GM12878 (cell line): ENCODE results near the gene KRT34. TPM values are rescaled to one million over a fixed set of nuclear protein-coding genes. Genes with fewer than 3 reads are reported as not detected.

Experiments
- CREM ChIP-seq: IDR thresholded peaks from 2 replicates; pipeline ENCODE4 v1.6.1; 2014; ENCODE audit warnings: antibody characterized with exemption, low read depth
- EED ChIP-seq: sonication (generic); IDR thresholded peaks from 2 replicates; pipeline ENCODE4 v1.6.1; 2016; ENCODE audit warnings: antibody characterized with exemption, low read depth
- MEF2A ChIP-seq: IDR thresholded peaks from 2 replicates; pipeline ENCODE4 v1.6.1; 2011; ENCODE audit warnings: low read depth, mild to moderate bottlenecking, low read length, moderate library complexity; ENCODE audit not compliant: insufficient read depth
- NFYB ChIP-seq: IDR thresholded peaks from 2 replicates; pipeline ENCODE4 v1.6.1; 2011; ENCODE audit warnings: low read depth, mild to moderate bottlenecking, low read length, improper control_type of control experiment, moderate library complexity; ENCODE audit not compliant: insufficient read depth
- RBBP5 ChIP-seq: fragments of 200-600 bp; sonication (generic); conservative IDR thresholded peaks from 2 replicates; pipeline ENCODE4 v1.6.1; 2016
- SUZ12 ChIP-seq: fragments of 200-600 bp; sonication (generic); IDR thresholded peaks from one replicate; pipeline ENCODE4 v1.6.1; 2018; ENCODE audit warnings: antibody characterized with exemption, mild to moderate bottlenecking; ENCODE audit not compliant: unreplicated experiment
- YY1 ChIP-seq: IDR thresholded peaks from 2 replicates; pipeline ENCODE4 v1.6.1; 2011; ENCODE audit warnings: low read depth, mild to moderate bottlenecking, low read length
- polyA plus RNA-seq, 11 experiments: library from polyadenylated mRNA; depleted of rRNA in 4 of 11; unstranded in 6 of 11; stranded (reverse) in 5 of 11; fragments of >200 nt; fragmentation: Nextera tagmentation in 4 of 11; fragmentation: Illumina TruSeq in 1 of 11; extraction: Ambion mirVana in 4 of 11; extraction: Trizol in 1 of 11; gene quantifications; 1 replicate in 1 of 11; 2 replicates in 10 of 11; pipeline versions ENCODE4 v1.2.1 to v1.2.3, GENCODE V29; 2011 to 2016; ENCODE audit warnings: inconsistent platforms in 2 of 11, missing spikeins in 2 of 11, low read depth in 1 of 11
- total RNA-seq, 4 experiments: library from RNA; depleted of rRNA in 3 of 4; stranded (reverse); fragments of >200 nt in 3 of 4; fragmentation: Illumina TruSeq in 1 of 4; extraction: Trizol in 1 of 4; gene quantifications; 2 replicates each; pipeline versions ENCODE4 v1.2.1 to v1.2.3, GENCODE V29; 2013 to 2021
- TF ChIP-seq, protein P1 (sequence below): IDR thresholded peaks from 2 replicates; pipeline ENCODE4 v1.6.1; 2011; ENCODE audit warnings: borderline replicate concordance, low read depth, mild to moderate bottlenecking, moderate library complexity, mixed read lengths, low read length; ENCODE audit not compliant: insufficient read depth; ENCODE audit errors: extremely low read length
- TF ChIP-seq, protein P2 (sequence below): IDR thresholded peaks from 2 replicates; pipeline ENCODE4 v1.6.1; 2012; ENCODE audit warnings: low read length, inconsistent platforms
- TF ChIP-seq, protein P3 (sequence below): fragments of 450-650 bp; conservative IDR thresholded peaks from 2 replicates; pipeline ENCODE4 v1.6.1; 2017; ENCODE audit warnings: mild to moderate bottlenecking, moderate library complexity

KRT34 gene
- total and polyA plus RNA-seq, 10 of the 15 experiments (the other 5 are each of a cell fraction or from before 2014, with no cell fraction given): not detected

DNA sequence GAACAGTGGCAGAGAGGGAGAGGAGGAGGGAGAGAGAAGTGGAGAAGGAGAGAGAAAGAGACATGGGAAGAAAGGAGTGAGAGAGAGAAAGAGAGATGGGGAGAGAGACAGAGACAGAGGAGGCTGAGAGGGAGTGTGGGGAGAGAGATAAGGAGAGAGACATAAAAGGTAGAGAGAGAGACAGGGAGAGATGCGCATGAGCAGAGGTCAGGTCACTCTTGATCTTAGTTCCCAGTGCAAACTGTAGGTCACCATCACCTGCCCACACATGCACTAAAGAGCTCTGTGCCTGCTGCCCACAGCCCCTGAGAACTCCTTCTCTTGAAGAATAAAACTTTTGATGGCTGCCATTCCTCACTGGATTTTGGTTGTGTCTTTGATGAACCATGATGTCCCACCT is 46.4 kb downstream of the KRT34 start (continued):
- TF ChIP-seq MEF2A (no peak), NFYB (no peak), EED (no peak), RBBP5 (no peak), SUZ12 (no peak), YY1 (no peak), CREM (no peak)
- TF ChIP-seq, protein P1, sequence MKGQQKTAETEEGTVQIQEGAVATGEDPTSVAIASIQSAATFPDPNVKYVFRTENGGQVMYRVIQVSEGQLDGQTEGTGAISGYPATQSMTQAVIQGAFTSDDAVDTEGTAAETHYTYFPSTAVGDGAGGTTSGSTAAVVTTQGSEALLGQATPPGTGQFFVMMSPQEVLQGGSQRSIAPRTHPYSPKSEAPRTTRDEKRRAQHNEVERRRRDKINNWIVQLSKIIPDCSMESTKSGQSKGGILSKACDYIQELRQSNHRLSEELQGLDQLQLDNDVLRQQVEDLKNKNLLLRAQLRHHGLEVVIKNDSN: no peak
- TF ChIP-seq, protein P2, sequence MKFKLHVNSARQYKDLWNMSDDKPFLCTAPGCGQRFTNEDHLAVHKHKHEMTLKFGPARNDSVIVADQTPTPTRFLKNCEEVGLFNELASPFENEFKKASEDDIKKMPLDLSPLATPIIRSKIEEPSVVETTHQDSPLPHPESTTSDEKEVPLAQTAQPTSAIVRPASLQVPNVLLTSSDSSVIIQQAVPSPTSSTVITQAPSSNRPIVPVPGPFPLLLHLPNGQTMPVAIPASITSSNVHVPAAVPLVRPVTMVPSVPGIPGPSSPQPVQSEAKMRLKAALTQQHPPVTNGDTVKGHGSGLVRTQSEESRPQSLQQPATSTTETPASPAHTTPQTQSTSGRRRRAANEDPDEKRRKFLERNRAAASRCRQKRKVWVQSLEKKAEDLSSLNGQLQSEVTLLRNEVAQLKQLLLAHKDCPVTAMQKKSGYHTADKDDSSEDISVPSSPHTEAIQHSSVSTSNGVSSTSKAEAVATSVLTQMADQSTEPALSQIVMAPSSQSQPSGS: no peak
- TF ChIP-seq, protein P3, sequence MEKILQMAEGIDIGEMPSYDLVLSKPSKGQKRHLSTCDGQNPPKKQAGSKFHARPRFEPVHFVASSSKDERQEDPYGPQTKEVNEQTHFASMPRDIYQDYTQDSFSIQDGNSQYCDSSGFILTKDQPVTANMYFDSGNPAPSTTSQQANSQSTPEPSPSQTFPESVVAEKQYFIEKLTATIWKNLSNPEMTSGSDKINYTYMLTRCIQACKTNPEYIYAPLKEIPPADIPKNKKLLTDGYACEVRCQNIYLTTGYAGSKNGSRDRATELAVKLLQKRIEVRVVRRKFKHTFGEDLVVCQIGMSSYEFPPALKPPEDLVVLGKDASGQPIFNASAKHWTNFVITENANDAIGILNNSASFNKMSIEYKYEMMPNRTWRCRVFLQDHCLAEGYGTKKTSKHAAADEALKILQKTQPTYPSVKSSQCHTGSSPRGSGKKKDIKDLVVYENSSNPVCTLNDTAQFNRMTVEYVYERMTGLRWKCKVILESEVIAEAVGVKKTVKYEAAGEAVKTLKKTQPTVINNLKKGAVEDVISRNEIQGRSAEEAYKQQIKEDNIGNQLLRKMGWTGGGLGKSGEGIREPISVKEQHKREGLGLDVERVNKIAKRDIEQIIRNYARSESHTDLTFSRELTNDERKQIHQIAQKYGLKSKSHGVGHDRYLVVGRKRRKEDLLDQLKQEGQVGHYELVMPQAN: no peak
